HG02970 (cell line): ENCODE measurements around the gene UTP15.
A peak's percentile ranks its signal among the peaks of the same experiment; 100 is the strongest.

Experiments
- ATAC-seq: cut with Tn5 transposase; IDR thresholded peaks from one replicate; pipeline ENCODE4 v1.9.1; 2021; ENCODE audit warnings: mild to moderate bottlenecking, moderate library complexity, moderate number of reproducible peaks; ENCODE audit not compliant: unreplicated experiment, low FRiP score

UTP15 gene, protein sequence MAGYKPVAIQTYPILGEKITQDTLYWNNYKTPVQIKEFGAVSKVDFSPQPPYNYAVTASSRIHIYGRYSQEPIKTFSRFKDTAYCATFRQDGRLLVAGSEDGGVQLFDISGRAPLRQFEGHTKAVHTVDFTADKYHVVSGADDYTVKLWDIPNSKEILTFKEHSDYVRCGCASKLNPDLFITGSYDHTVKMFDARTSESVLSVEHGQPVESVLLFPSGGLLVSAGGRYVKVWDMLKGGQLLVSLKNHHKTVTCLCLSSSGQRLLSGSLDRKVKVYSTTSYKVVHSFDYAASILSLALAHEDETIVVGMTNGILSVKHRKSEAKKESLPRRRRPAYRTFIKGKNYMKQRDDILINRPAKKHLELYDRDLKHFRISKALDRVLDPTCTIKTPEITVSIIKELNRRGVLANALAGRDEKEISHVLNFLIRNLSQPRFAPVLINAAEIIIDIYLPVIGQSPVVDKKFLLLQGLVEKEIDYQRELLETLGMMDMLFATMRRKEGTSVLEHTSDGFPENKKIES

DNA sequence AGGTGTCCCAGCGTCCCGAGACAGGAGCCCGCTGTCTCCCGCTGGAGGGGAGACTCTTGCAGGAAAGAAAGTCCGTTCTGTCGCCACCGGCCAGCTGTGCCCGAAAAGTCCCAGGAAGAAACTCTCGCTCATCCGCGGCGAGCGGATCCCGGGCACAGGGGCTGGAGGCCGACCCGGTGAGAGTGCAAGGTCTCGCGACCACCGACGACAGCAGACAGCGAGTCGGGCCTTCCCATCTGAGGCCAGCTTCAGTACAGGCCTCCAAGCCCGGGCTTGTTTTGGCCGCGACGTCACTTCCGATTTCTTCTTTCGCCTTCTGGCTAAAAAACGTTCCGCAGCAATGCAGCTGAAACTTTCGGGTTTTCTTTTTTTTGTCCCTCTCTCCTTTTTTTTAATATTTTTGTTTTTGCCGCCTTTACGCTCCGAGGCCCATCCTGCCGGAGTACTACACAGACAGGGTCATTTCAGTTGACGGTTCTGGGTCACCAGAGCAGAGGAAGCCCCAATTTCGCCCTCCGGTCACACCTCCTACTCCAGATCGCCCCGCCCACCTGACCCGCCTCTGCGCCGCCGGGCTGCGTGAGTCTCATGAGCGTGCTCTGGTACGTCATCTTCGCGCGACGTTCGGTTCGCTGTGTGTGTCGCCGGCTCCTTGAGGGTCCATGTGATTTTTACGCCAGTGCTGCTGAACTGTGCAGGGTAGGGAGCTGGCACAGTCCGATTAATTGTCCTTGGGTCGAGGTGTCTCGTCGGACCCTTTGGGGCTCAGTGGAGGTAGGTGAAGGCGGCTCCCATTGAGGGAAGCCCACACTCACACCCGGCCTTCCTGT, at the start of gene UTP15, which contains the start of gene ANKRA2:
TSS of gene UTP15 (plus strand) at position 605 of the 830 bp plus-strand sequence. CDS start 1,602 bp downstream, outside the sequence.
TSS of gene ANKRA2 (minus strand) at position 501 of the 830 bp plus-strand sequence. CDS start 2,758 bp downstream, outside the sequence.
- ATAC-seq, result peak; percentile 96

DNA sequence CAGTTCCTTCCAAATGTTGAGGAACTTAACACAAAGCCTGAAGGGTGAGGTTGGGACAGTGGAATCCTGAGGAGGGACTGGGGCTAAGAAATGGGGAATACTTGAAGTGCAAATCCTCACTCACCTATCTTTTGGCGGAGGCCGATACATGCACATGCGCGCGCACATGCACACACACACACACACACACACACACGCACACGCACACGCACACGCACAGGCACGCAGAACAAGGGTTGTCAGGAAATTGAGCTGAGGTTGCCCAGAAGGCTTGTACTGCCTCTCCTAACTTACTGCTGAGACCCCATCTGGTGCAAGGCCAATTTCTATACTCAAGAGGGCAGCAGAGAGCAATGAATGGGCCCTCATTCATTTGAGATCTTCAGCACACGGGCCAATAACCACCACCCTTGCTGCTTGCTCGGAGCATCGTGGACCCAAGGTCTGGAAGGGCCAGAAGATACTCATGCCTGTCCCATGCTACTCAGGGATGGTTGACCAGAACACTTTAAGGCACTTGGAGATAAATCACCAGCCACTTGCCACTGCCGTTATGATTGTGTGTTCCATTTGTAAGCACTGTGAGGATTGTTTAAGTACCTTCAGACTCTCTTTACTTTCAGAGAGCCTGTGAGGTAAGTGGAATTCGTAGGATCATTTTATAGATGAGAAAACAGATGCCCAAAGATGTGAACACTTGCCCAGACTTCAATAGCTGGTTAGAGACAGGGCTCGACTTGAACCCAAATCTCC, 45.8 kb upstream of the UTP15 start:
- peak; percentile 92 for ATAC-seq

DNA sequence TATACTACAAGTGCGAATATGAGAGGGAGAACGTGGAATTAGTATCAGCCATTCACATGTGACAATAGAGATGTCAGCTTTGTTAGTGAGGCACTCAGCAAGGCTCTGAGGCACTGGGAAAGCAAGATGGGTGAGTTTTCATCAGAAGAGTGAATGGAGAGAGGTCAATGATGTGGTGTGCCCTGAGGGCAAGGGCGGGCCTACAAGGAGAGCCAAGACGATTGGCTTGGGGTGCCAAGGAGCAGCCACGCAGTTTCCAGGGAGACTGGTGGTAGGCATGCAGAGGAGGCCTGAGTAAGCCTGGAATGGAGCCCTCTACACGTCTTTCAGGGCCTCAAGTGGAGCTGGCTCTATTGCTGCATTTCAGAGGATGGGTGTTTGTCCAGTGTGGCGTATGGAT, 42.6 kb upstream of the UTP15 start:
- no peak for ATAC-seq

DNA sequence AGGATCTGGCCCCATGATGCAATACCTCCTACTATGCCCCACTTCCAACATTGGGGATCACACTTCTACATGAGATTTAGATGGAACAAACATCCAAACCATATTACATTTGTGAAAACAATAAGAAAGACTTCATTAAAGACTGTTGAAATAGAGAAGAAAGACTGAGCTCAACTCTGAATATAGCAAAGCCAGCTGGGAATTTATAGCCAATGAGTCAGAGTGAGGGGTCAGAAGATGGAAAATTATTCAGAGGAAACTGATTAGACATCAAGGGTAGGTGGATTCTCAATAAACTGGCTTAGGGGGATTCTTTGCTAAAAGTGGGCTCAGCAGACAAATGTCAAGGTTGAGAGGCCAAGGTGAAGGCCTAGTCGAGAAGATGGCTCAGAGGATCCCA, 41.7 kb upstream of the UTP15 start:
- no peak for ATAC-seq

DNA sequence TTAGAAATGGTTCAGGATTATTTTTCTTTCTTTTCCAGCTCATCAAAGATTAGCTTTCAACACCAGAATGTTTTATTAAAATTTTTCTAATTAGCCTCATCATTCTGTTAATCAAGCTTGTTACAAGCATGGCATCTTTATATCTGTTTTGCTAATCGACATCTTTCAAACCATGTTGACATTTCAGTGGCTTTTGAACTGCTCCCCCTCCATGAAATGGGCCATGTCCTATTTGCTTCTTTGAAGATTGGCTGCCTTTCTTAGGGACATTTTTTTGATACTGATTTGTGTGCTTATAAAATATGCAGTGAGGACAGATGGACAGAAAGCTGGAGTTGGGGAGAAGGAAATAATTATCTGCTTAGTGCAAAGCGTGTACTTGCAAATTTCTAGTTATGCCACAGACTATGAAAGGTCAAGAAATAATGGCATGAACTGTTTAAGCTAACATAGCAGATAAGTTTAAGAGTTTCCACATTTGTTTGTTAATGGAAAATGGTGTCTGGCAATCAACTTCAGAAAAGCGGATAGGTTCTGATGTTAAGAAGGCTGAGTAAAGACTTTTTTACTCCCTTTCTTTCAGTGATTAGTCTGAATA, 39.8 kb upstream of the UTP15 start:
- no peak for ATAC-seq

DNA sequence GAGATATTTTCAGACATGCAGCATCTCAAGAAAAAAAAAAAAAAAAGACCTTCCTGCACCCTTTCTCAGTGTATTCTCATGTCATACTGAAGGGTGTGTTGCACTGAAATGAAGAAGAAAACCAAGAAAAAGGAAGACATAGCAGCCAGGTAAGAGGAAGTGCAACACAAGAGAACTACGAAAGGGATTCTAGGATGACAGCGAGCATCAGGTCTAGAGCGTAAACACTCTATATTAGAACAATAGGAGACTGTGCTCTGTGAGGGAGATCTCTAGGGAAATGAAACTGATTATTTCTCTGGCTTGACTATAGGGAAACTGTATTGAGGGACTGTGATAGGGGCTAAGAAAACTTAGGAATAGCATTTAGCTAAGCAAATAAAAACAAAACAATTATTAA, 37.3 kb upstream of the UTP15 start:
- no peak for ATAC-seq

DNA sequence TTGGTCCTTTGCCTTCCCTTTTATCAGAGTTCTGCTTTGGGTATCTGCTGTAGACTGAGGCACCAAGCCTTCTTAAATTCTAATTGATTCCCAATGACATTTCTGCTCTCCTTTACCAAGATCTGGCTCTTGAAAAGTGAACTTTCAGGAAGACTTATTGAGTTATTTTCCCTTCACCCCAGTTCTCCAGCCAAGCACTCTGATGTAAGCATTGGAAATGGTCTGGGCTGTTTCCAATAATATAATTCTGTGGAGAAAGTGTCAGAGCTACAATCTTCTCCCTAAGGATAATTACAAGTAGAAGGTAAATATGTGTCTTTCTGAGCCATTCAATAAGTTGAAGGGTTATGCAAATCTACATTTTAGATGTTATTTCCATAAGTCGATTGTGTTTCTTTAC, 36.5 kb upstream of the UTP15 start:
- no peak for ATAC-seq

DNA sequence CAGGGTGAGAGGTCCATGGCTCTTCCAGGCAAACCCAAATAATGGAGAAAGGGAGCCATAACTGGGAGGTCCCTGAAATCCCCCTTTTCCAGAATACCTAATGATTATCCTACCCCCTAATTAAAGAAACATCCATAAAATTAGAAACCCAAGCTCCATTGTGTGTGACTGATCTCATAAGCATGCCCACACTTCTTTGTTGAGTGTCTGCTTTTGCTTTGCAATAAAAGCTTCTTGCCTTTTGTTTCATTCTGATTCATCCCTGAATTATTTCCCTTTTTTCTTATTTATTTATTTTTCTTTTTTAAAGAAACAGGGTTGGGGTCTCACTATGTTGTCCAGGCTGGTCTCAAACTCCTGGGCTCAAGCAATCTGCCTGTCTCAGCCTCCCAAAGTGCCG, 34.2 kb upstream of the UTP15 start:
- no peak for ATAC-seq

DNA sequence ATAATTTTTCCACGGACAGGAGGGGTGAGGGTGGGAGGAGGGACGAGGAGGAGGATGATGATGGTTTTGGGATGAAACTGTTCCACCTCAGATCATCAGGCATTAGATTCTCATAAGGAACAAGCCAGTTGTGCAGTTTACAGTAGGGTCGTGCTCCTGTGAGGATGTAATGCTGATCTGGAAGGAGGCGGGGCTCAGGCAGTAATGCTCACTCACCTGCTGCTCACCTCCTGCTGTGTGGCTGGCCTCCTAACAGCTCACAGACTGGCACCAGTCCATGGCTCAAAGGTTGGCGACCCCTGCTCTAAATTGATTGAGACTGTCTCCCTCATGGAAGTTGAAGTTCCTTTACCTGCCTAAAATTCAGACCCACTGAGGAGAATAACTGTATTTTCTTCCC, 33.3 kb upstream of the UTP15 start:
- no peak for ATAC-seq

DNA sequence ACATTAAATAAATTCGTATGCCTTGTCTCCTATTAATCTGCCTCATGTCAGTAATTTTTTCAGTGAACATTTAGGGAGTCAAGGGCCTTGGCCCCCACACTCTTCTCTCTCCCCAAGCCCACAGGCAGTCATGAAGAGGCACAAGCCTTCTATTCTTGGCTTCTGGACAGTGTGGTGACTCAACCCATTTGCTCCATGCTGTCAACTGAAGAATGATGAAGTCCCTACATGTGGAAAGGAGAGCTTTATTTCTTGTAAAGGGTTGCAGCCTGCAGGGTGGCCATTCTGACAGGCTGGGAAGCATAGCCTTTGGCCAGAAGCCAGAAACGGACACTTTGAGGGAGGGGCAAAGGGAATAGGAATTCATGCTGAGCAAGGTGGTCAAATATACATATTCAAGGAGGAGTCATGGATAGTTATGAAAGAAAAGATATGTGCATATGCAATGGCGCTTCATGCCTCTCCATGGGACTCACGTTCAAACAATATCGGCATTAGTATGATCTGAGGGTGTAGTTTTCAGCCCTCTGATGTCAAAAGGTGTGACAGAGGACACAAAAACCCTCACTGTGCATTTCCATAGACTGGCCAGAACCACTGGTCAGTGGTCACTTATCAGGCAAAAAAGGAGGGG, 31.4 kb upstream of the UTP15 start:
- no peak for ATAC-seq

DNA sequence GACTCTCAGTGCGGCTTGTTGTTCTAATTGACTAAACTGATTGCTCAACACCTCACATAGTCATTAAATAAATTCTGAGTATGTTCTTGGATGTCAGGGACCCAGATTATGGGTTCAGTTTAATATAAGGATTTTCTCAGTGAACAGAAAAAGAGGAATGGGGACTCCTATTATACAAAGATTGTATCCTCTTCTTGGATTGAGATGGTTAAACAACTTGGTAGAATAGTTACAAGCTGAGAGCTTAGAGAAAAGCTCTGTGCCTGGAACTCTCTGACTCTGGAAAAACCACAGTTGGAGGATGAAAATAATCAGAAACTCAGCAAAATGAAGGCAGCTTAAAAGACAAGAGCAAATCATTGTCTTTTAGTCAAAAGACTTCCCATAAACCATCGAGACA, 30.6 kb upstream of the UTP15 start:
- ATAC-seq, result no peak

DNA sequence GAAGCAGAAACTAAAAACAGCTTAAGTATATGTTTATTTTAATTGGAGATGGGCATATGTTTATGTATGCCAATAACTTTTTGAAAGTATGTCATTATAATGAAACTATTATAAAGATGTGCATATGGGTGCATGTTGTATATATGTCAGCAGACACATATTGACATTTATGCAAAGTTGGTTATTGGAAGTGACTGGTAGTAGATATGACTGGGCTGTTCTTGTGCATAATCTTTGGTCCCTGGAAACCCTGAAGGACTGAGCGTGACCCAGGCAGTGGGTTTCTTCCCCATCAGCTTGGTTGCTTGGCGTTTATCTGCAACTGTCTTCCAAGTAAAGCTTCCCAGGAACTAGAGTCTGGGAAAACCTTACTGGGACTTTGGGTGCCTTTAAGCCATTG, 25.8 kb upstream of the UTP15 start:
- no peak for ATAC-seq

DNA sequence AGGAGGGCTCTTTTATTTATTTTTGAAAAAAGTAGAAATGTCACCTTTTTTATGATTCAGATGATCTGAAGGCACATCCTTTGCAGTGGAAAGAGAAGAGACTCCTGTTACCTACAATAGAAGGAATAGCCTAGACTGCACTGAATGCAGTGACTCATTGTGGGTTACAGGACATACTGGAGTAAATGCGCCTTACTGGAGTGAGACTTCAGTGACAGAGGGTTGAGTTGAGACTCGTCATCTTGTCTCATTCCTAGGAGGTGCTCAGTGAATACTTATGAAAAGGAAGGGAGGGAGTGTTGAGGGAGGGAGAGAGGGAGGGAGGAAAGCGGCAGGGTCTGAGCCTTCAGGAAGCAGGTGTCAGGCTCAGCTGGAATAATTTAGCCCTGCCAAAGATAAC, 25.4 kb upstream of the UTP15 start:
- no peak for ATAC-seq

DNA sequence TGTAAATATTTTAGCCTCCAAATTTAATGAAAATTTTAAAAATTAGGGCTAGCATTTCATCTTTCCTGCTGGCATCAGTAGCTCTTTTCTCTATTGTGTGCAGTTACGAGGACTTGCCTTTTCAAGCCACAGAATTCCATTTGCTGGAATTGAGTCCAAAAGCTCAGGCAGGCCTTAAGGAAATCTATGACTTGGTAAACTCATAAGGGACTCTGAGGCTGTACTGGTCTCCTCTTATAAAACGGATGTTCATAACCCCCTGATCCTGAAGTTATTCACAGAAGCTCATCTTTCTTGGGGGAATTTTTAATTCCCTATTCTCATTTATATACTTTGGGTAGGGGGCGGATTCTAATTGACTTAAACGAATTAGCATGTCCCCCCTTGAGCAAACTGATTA, 23.5 kb upstream of the UTP15 start:
- no peak for ATAC-seq

DNA sequence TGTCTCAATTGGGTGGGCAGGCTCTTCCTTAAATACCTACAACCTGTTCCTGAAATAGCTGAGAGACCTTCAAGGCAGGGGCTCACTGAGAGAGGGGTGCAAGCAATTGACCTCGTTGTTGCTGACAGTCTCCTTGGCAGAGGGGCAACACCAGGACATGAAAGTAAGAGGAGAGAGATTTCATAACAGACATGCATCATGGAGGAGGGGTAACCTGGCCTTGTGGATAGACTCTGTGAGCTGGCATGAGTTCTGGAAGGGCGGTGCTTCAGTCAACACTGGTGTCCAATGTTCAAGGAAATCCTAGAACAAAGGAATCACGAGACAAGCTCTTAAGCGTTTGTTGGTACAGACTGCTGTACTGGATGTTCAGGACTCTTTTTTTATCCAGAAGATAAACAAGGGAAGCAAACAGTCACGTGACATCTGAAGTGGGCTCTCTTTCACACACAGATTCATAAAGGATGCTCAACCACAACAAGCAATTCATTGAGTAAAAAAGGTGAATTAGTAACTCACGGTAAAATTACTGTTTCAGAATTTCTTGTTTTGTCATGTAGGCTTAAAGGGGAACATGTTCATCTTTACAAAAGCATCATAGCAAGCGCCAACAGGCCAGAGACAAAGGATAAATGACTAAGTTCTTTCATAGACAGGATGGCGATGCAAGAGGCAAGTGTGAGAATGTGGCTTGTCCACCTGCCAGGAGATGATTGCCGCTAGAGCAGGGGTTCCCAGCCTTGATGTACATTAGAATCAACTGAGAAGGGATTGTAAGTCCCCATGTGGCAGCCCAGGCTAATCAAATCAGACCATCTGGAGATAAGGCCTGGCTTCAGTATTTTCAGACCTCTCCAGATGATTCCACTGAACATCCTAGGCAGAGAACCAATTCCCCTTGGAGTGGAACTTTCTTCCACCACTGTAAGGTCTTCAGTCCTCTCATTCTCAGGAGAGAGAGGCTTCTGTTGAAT, 20.8 kb upstream of the UTP15 start:
- ATAC-seq, result no peak

DNA sequence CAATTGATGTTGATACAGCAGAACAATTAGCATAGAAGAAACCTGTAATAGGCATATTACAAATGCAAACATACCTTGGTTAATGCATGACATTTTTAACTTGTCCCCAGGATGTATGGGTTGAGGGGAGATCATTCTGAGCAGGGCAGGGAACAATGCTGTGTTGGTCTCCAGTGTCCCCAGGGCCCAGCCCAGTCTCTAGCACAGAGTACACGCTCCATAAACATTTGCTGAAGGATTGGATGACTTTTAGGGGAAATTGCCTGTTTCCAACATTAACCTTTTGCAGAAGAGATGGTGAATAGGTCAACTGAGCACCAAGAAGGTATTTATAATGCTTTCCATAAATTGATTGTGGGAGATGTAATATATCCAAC, 20.2 kb upstream of the UTP15 start:
- ATAC-seq, result no peak

DNA sequence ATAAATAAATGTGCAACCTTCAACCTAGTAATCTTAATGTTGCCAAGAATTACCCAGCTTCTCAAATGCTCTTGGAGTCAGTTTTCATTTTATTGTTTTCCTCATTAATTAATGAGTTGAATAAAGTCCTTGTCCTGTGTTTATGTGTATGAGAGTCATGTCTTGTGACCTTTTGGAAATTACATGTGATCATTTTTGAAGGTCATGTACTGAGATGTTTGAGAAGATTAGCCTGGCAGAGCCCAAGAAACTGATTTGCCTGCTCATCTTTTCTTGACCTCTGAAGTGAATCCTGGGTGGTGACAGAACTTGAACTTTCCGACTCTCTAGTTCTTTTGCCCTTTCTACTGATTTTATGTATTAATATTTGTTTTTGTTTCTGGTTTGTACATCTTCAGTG, 15.5 kb upstream of the UTP15 start:
- ATAC-seq, result no peak

DNA sequence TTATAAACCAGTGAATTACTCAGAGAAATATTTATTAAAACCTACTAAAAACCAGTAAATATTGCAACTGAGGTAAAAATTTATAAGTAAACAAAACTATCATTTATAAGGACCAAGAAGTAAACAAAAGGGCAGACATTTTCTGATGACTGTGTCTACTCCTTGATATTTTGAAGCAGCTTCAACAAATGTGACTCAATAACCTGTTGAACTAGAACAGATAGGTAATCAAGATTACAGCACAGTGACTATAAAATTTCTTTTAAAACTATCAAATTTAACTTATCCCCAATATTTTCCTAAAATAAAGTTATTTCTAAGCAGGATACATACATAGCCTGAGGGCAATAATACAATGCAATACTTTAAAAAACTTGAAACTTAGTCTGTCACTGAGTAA, 12.9 kb upstream of the UTP15 start:
- no peak for ATAC-seq

DNA sequence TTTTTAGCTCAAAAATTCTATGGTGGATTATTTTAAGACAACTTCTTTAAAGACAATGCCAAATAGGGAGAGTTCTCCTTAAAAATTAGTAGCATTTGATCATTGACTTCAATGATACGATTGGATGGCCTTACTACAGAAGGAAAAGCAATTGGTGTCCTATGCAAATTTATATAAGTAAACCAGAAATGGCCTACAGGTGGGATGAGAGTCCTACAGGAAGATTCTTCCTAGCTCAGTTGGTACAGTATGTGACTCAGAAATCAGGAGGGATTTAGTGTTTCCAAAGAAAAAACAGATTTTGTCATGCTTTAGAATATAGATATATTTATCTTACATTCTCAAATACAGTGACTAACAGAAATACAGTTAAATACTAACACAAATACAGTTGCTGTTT, 6.6 kb upstream of the UTP15 start:
- ATAC-seq, result no peak
